Measurements from ENCODE around the gene MRE11.

Gene MRE11

DNA sequence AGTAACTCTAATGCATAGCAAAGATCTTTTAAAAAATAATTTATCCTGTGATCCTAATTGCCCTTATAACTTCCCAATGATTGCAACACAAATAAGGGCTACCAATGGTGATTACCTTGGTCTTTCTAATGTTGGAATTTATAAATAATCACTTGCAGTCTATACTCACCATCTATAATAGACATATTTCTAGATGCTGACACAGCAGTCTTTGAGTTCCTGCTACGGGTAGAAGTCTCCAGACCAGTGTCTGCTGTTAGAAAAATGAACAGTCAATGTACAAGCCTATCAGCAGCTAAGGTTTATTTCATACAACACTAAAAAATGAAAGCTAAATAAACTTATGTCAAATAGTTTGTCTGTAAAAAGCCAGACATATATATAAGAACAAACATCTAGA, 48.0 kb downstream of the MRE11 start:
- DNase-seq (ENCODE audit: low read depth): no peak
- TF ChIP-seq, protein P1, sequence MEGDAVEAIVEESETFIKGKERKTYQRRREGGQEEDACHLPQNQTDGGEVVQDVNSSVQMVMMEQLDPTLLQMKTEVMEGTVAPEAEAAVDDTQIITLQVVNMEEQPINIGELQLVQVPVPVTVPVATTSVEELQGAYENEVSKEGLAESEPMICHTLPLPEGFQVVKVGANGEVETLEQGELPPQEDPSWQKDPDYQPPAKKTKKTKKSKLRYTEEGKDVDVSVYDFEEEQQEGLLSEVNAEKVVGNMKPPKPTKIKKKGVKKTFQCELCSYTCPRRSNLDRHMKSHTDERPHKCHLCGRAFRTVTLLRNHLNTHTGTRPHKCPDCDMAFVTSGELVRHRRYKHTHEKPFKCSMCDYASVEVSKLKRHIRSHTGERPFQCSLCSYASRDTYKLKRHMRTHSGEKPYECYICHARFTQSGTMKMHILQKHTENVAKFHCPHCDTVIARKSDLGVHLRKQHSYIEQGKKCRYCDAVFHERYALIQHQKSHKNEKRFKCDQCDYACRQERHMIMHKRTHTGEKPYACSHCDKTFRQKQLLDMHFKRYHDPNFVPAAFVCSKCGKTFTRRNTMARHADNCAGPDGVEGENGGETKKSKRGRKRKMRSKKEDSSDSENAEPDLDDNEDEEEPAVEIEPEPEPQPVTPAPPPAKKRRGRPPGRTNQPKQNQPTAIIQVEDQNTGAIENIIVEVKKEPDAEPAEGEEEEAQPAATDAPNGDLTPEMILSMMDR (IDR thresholded peaks at IDR 0.05; ENCODE audit: control insufficient read depth, extremely low read depth, insufficient read depth): no peak

DNA sequence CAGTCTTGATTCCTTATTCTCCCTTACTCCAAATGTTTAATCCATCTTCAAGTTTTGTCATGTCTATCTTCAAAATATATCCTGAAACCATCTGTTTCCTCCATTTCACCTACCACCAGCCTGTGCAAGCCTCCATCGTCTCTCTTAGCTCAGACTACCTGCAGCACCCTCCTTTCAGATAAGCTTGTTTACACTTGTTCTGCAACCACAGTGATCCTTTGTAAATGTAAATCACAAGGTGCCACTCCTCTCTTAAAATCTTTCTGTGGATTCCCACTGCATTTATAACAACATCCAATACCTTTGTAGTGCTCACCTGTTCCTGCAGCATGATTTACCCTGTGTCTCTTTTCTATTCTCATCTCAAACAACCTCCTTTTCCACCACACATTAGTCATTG, 60.6 kb downstream of the MRE11 start:
- no peak for DNase-seq (ENCODE audit: low read depth)
- TF ChIP-seq, protein P1 (IDR thresholded peaks at IDR 0.05; ENCODE audit: control insufficient read depth, extremely low read depth, insufficient read depth): no peak
- no peak overlapping the region for H3K4me3 ChIP-seq (ENCODE audit: low read depth, low read length)

More for the DNA sequence above, 48.0 kb downstream of the MRE11 start:
- no peak overlapping the region for H3K4me3 ChIP-seq (ENCODE audit: low read depth, low read length)

DNA sequence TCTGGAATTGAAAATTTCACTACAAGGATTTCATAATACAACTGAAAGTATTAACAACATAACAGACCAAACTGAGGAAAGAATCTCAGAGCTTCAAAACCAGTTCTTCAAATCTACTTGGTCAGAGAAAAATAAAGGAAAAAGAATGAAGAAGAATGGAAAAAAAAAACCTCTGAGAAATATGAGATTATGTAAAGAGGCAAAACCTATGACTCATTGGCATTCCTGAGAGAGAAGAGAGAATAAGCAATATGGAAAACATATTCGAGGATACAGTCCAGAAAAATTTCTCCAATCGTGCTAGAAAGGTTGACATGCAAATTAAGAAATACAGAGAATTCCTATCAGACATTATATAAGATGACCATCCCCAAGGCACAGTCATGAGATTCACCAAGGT, 69.0 kb downstream of the MRE11 start:
- H3K4me3 ChIP-seq (ENCODE audit: low read depth, low read length): no peak overlapping the region
- TF ChIP-seq, protein P1 (IDR thresholded peaks at IDR 0.05; ENCODE audit: control insufficient read depth, extremely low read depth, insufficient read depth): no peak
- no peak for DNase-seq (ENCODE audit: low read depth)

DNA sequence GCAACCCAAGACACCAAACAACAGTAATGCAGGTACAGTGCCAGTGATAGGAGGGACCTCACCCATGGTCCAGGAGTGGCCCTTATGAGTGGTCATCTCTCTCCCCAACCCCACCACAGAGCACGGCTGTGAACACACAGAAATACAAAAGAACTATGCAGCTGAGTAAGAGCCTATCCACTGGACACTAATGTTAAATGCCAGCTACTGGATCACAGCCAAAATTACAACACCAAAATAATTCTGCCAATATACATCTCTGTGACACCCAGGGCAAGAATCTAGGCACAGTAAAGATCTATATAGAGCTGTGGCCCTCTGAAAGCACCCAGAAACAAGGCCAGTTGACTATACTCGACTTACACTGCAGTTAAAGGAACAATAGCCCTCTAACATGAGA, 69.6 kb downstream of the MRE11 start:
- H3K4me3 ChIP-seq (ENCODE audit: low read depth, low read length): no peak overlapping the region
- DNase-seq (ENCODE audit: low read depth): no peak
- TF ChIP-seq, protein P1 (IDR thresholded peaks at IDR 0.05; ENCODE audit: control insufficient read depth, extremely low read depth, insufficient read depth): no peak

DNA sequence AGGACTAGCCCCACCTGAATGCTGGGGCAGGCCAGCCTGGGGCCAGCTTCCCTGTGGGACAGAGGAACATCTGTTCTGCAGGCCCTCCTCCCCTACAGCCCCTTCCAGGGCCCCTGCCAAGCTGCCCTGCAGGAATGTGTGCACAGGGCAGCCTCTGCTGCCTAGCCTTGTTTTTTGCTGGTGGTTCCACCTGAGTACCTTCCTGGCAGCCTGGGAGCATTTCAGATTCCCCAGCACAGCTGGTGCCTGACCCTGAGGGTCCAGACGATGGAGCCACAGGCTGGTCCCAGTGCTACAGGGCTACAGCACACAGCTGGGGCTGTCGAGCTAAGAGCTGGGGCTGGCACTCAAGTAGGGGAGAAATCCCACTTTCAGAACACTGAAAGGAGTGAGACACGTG, 70.1 kb downstream of the MRE11 start:
- TF ChIP-seq, protein P1 (IDR thresholded peaks at IDR 0.05; ENCODE audit: control insufficient read depth, extremely low read depth, insufficient read depth): no peak
- H3K4me3 ChIP-seq (ENCODE audit: low read depth, low read length): no peak overlapping the region
- no peak for DNase-seq (ENCODE audit: low read depth)

DNA sequence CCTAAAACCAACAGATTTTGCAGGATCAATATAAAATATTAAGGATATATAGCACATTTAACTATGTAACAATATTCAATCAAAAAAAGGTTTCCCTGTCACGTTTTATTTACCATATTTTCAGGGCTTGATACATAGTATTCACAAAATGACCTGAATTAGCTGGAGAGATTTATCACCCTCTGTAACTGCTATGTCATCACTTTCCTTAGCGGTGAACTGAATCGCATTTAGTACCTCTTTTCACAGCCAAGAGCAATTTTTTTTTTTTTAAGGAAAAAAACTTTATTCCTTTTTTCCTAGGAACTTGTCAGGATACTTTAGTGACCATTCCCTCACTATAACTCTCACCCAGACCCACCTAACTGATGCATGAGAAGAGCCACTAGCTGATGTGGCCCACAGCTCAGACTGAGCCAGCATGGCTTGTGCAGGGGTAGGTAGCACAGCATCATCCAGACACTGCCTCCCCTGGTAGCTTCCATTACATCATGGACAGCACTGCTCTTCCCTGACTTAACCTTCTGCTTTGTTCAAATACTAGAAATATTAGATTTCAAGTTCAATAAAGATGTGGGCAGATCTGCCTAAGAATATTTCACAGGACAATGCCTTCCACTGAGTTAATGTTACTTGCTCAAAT, 75.4 kb downstream of the MRE11 start:
- H3K4me3 ChIP-seq (ENCODE audit: low read depth, low read length): no peak overlapping the region
- TF ChIP-seq, protein P1 (IDR thresholded peaks at IDR 0.05; ENCODE audit: control insufficient read depth, extremely low read depth, insufficient read depth): no peak
- no peak for DNase-seq (ENCODE audit: low read depth)

DNA sequence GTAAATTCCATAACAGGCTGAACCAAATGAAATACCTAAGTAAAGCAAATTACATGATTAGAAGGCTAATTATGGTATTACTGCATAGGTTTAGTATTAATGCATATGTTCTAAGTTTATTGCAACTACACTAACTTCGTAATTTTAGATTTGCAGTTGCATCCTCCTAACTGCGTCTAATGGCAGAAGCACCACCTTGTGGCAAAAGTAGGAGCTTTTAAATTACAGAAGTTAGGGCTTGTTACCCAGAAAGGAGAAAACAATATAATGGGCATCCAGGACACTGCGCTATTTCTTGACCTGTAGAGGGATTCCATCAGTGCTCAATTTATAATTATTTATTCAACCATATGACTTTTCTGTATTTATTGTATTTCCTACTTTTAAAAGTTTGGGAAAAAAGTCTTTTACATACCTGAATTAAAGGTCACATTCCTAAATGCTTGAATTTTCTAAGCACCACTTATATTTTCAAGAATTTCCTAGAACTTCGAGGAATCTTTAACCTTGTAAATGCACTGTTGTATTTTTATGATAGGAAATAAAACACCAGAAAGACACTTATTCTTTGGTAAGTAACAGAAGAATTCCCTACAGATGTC, 76.2 kb downstream of the MRE11 start:
- TF ChIP-seq, protein P1 (IDR thresholded peaks at IDR 0.05; ENCODE audit: control insufficient read depth, extremely low read depth, insufficient read depth): peak; percentile 57
- peak; percentile 2 for DNase-seq (ENCODE audit: low read depth)
- no peak overlapping the region for H3K4me3 ChIP-seq (ENCODE audit: low read depth, low read length)
